SKM-1 (cell line): ENCODE data around the gene FAM184A.

ENCODE experiments used
- DNase-seq: peaks from one replicate; lab custom pipeline; 2025; ENCODE audit not compliant: unreplicated experiment; lab: John Stamatoyannopoulos, UW

The FAM184A gene

GRCh38 chr6:119061215-119061614 is 17.2 kb downstream of the FAM184A start:
- DNase-seq, result no peak

- DNase-seq, result no peak
Measured at GRCh38 chr6:119060255-119060907, 18.1 kb downstream of the FAM184A start.

- no peak for DNase-seq
Measured at GRCh38 chr6:119055069-119055468, 23.4 kb downstream of the FAM184A start.

- DNase-seq, result no peak
Measured at GRCh38 chr6:119052987-119053386, 25.5 kb downstream of the FAM184A start.

GRCh38 chr6:119052292-119052889 is 26.1 kb downstream of the FAM184A start:
- DNase-seq, result no peak

GRCh38 chr6:119044255-119044654 is 34.2 kb downstream of the FAM184A start:
- DNase-seq, result no peak

GRCh38 chr6:119043783-119044182 is 34.7 kb downstream of the FAM184A start:
- no peak for DNase-seq

GRCh38 chr6:119043265-119043664 is 35.2 kb downstream of the FAM184A start:
- no peak for DNase-seq

- DNase-seq, result no peak
Measured at GRCh38 chr6:119040636-119041035, 37.8 kb downstream of the FAM184A start.

GRCh38 chr6:119040229-119040628 is 38.2 kb downstream of the FAM184A start:
- DNase-seq, result no peak

GRCh38 chr6:119037941-119038623 is 40.4 kb downstream of the FAM184A start:
- DNase-seq, result no peak

GRCh38 chr6:119037264-119037663 is 41.2 kb downstream of the FAM184A start:
- DNase-seq, result no peak

GRCh38 chr6:119036081-119036480 is 42.4 kb downstream of the FAM184A start:
- no peak for DNase-seq

- no peak for DNase-seq
Measured at GRCh38 chr6:119035459-119035858, 43.0 kb downstream of the FAM184A start.

- no peak for DNase-seq
Measured at GRCh38 chr6:119034827-119035458, 43.5 kb downstream of the FAM184A start.

- DNase-seq, result no peak
Measured at GRCh38 chr6:119032428-119032827, 46.0 kb downstream of the FAM184A start.

- DNase-seq, result no peak
Measured at GRCh38 chr6:119030759-119031158, 47.7 kb downstream of the FAM184A start.

- no peak for DNase-seq
Measured at GRCh38 chr6:119028091-119028490, 50.4 kb downstream of the FAM184A start.

- no peak for DNase-seq
Measured at GRCh38 chr6:119027465-119027864, 51.0 kb downstream of the FAM184A start.

- no peak for DNase-seq
Measured at GRCh38 chr6:119026822-119027221, 51.6 kb downstream of the FAM184A start.

GRCh38 chr6:119025793-119026192 is 52.7 kb downstream of the FAM184A start:
- DNase-seq, result no peak

GRCh38 chr6:119024111-119024510 is 54.4 kb downstream of the FAM184A start:
- no peak for DNase-seq
